Measurements from ENCODE around the gene C1QA. TPM values are rescaled to one million over a fixed set of nuclear protein-coding genes. Genes with fewer than 3 reads are reported as not detected.

Gene C1QA
- total and polyA plus RNA-seq, 2 donors (not counting 1 experiment from before 2014, with no cell fraction given) = not detected

GRCh38 chr1:22597996-22598395, 38.4 kb upstream of the C1QA start:
- no peaks in the 10 kb centered on the region for H4K20me1 ChIP-seq (ENCODE audit: control insufficient read depth, extremely low read depth, insufficient read depth, low read length)
- no peaks in the 10 kb centered on the region for H3K4me1 ChIP-seq (ENCODE audit: control insufficient read depth, extremely low read depth, insufficient read depth, low read length)
- no peaks in the 10 kb centered on the region for H3K9me3 ChIP-seq (ENCODE audit: control insufficient read depth, insufficient read depth, low read depth, low read length)
- no peaks in the 10 kb centered on the region for H3K36me3 ChIP-seq (ENCODE audit: control insufficient read depth, insufficient read depth, low read length)
- no peak overlapping the region for H3K4me2 ChIP-seq (ENCODE audit: extremely low read depth, insufficient read depth, low read length)
- H3K27me3 ChIP-seq (ENCODE audit: control insufficient read depth, insufficient read depth, low read length) = peaks cover 8% of the 10 kb centered on the region
- no peak overlapping the region for H3K4me3 ChIP-seq (replicated peaks in 1 of 4; ENCODE audit: control extremely low read depth in 1 of 4, insufficient read depth in 1 of 4, low read depth in 3 of 4, low read length in 4 of 4)
- no peak for DNase-seq (ENCODE audit: low read depth in 2 of 2)
- no peak overlapping the region for H3K9ac ChIP-seq (ENCODE audit: insufficient read depth, low read length)
- H3K79me2 ChIP-seq (ENCODE audit: control insufficient read depth, insufficient read depth, low read length) = no peaks in the 10 kb centered on the region
- TF ChIP-seq EZH2 (IDR thresholded peaks at IDR 0.05; ENCODE audit: low read length, missing control alignments) = no peak
- no peak overlapping the region for H2AFZ ChIP-seq (ENCODE audit: low read length)
- H3K27ac ChIP-seq (ENCODE audit: insufficient read depth, low read length) = no peak overlapping the region

GRCh38 chr1:22598736-22599135, 37.7 kb upstream of the C1QA start:
- Histone ChIP-seq H3K9me3 (ENCODE audit: control insufficient read depth, insufficient read depth, low read depth, low read length) (no peaks in the 10 kb centered on the region), H3K4me1 (ENCODE audit: control insufficient read depth, extremely low read depth, insufficient read depth, low read length) (no peaks in the 10 kb centered on the region), H3K36me3 (ENCODE audit: control insufficient read depth, insufficient read depth, low read length) (no peaks in the 10 kb centered on the region), H3K79me2 (ENCODE audit: control insufficient read depth, insufficient read depth, low read length) (no peaks in the 10 kb centered on the region), H2AFZ (ENCODE audit: low read length) (no peak overlapping the region), H3K9ac (ENCODE audit: insufficient read depth, low read length) (no peak overlapping the region), H3K27me3 (ENCODE audit: control insufficient read depth, insufficient read depth, low read length) (peaks cover 8% of the 10 kb centered on the region), H3K4me2 (ENCODE audit: extremely low read depth, insufficient read depth, low read length) (no peak overlapping the region), H3K27ac (ENCODE audit: insufficient read depth, low read length) (no peak overlapping the region), H4K20me1 (ENCODE audit: control insufficient read depth, extremely low read depth, insufficient read depth, low read length) (no peaks in the 10 kb centered on the region), H3K4me3 (replicated peaks in 1 of 4; ENCODE audit: control extremely low read depth in 1 of 4, insufficient read depth in 1 of 4, low read depth in 3 of 4, low read length in 4 of 4) (no peak overlapping the region)
- TF ChIP-seq CTCF (conservative IDR thresholded peaks at IDR 0.05 in 1 of 2, IDR thresholded peaks at IDR 0.05 in 1 of 2; ENCODE audit: low read depth in 1 of 2, low read length in 2 of 2) = no peak
- no peak for DNase-seq (ENCODE audit: low read depth in 2 of 2)

- Histone ChIP-seq H2AFZ (ENCODE audit: low read length) (no peak overlapping the region), H3K4me1 (ENCODE audit: control insufficient read depth, extremely low read depth, insufficient read depth, low read length) (no peaks in the 10 kb centered on the region), H3K27me3 (ENCODE audit: control insufficient read depth, insufficient read depth, low read length) (peaks cover 11% of the 10 kb centered on the region)
Observed at GRCh38 chr1:22600071-22600816, 36.2 kb upstream of the C1QA start.

More at GRCh38 chr1:22600071-22600816, 36.2 kb upstream of the C1QA start:
- Histone ChIP-seq H3K79me2 (ENCODE audit: control insufficient read depth, insufficient read depth, low read length) (no peaks in the 10 kb centered on the region), H3K4me3 (replicated peaks in 1 of 4; ENCODE audit: control extremely low read depth in 1 of 4, insufficient read depth in 1 of 4, low read depth in 3 of 4, low read length in 4 of 4) (no peak overlapping the region), H4K20me1 (ENCODE audit: control insufficient read depth, extremely low read depth, insufficient read depth, low read length) (no peaks in the 10 kb centered on the region), H3K27ac (ENCODE audit: insufficient read depth, low read length) (no peak overlapping the region), H3K36me3 (ENCODE audit: control insufficient read depth, insufficient read depth, low read length) (no peaks in the 10 kb centered on the region), H3K9me3 (ENCODE audit: control insufficient read depth, insufficient read depth, low read depth, low read length) (no peaks in the 10 kb centered on the region), H3K4me2 (ENCODE audit: extremely low read depth, insufficient read depth, low read length) (no peak overlapping the region), H3K9ac (ENCODE audit: insufficient read depth, low read length) (no peak overlapping the region)
- DNase-seq (ENCODE audit: low read depth in 2 of 2) = no peak
- TF ChIP-seq EZH2 (IDR thresholded peaks at IDR 0.05; ENCODE audit: low read length, missing control alignments) = no peak
- no peak for TF ChIP-seq CTCF (conservative IDR thresholded peaks at IDR 0.05 in 1 of 2, IDR thresholded peaks at IDR 0.05 in 1 of 2; ENCODE audit: low read depth in 1 of 2, low read length in 2 of 2)

All from fibroblast of lung (primary cell).